GM12801 (cell line): ENCODE results near the gene TAC4.

Experiments
- CTCF ChIP-seq: IDR thresholded peaks from one replicate; pipeline ENCODE4 v1.5.1; 2011; ENCODE audit warnings: control low read depth; ENCODE audit not compliant: insufficient read length; ENCODE audit errors: extremely low read depth

The TAC4 gene

GRCh38 chr17:49880291-49881053, 32.6 kb upstream of the TAC4 start:
- no peak for TF ChIP-seq CTCF

GRCh38 chr17:49878931-49879904, 31.3 kb upstream of the TAC4 start:
- no peak for TF ChIP-seq CTCF

GRCh38 chr17:49875685-49876084, 27.8 kb upstream of the TAC4 start:
- TF ChIP-seq CTCF: no peak

GRCh38 chr17:49874911-49875310, 27.0 kb upstream of the TAC4 start:
- TF ChIP-seq CTCF: no peak

- TF ChIP-seq CTCF: no peak
Observed at GRCh38 chr17:49873926-49874325, 26.1 kb upstream of the TAC4 start.

- TF ChIP-seq CTCF: no peak
Observed at GRCh38 chr17:49873466-49873865, 25.6 kb upstream of the TAC4 start.

GRCh38 chr17:49872754-49873377, 25.0 kb upstream of the TAC4 start:
- no peak for TF ChIP-seq CTCF
